Activated T-helper 9 cell treated with anti-CD3 and anti-CD28 coated beads, Interleukin-2, amount 50 U/mL, for 16 hours (primary cell): ENCODE measurements around the gene LHX5.
"Not testable (repeated sequence)": the region's sequence is repeated elsewhere in the genome, so short reads cannot be mapped to it uniquely, and the experiment has no call there.

Experiments used
- DNase-seq: peaks from one replicate; pipeline ENCODE4 v3.0.0-alpha.2; 2020; ENCODE audit warnings: low read depth

Gene LHX5

DNA sequence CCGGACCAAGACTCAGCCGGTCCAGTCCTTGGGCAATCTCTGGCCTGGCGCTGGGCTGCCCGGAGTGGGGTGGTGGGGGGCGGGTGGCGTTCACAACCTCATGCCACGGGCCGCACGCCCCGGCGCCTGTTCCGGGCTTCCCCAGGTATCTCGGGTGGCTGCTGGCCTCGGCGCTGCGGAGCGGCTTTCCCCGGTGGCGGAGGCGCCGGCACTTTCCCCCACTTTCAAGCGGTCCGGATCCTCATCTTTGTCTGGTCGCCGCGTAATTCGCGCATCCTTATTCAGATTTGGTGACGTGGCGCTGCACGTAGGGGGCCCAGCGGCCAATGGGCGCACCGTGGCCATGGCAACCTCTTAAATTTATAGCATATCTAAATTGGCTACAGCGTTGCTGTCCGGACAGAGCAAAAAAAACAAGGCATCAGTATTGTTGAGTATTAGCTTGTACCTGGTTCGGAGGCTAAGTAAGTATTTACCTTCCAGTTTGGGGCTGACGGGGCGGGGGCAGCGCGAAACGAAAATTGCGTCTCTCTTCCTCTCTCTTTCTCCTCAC, at the start of gene LHX5:
Gene LHX5, minus strand, starts transcription at position 253 of the 553 bp plus-strand sequence. CDS start 373 bp downstream, outside the sequence.
- no peak for DNase-seq

DNA sequence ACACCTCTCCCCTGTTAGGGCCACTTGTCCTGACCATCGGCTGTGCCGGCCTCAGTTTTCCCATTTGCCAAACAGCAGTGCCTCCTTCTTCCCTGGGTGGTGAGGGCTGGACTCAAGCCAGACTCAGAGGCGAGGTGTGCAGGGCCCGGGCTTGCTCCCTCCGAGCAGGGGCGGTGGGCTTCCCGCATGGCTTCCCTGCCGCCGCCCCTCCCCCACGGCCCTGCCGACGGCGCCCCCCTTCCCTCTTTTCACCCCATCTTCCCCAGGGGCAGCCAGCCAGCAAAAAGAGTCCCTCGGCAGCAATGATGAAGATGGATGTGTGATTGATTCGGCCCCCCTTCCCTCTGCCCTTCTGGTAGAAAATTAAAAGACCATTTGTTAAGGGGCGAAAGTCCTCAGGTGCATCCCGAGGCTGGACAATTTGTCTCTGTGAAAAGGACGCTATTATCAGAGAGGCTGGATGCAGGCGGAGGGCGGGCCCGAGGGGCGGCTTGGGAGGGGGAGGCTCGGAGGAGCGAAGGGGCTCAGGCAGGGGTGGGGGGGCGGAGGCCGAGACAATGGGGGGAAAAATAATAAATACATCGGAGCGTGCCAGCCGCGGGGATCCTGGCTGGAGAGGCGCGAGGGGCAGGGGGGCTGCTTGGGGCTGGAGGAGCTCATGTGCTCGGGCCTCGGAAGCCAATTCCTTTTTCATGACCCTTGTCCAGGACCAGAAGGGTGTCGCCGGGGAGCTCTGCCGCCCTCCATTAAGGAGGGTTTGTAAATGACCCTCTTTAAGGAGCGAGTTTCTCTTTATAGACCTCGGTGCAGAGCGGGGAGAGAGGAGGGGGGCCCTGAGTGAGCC, 48.0 kb upstream of the LHX5 start:
- DNase-seq: no peak

DNA sequence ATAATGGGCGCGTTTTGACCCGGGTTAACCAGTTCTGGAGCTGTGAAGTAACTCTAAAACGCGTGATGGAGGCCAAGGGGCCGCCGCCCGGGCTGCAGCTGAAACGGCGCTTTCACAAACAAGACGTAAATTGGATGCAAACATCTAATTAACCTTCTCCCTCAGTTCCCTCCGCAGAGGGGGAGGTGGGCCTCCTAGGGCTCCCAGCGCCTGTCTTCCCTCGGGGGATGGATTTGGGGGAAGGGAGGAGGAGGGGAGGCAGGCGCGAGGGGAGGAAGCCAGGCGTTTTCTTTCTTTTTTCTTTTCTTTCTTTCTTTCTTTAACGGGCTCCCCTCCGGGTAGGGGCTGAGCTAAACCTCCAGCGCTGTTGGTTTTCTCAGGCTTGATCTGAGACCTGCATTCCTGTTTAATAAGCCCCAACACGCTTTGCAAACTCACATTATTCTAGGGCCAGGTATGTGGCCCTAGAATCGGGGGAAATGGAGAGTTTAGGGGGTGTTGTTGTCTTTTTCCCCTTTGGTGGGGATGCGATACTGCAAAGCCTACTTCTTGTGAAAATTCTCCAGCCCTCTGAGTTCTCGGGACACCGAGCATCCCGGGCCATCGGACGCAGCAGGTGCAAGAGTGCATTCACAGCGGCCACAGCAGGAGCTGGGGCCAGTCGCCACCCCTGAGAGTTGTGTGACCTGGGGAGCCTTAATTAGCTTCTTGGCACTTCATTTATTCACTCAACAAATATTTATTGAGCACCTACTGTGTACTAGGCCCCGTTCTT, 43.6 kb upstream of the LHX5 start:
- no peak for DNase-seq

DNA sequence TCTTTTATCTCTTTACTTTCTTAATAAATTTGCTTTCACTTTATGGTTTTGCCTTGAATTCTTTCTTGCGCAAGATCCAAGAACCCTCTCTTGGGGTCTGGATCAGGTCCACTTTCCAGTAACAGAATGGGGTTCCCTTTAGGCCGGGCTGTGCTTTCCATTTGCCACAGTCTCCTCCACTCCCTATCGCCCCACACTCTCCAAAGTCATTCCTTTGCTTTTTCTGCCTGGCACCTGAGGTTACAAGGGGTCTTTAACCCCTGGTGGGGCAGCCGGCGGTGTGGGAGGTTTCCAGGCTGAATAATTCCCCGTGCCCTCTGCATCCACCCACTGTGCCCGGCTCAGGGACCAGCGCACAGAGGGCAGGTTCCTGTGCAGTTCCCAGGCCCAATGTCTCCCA, 42.9 kb upstream of the LHX5 start:
- no peak for DNase-seq

DNA sequence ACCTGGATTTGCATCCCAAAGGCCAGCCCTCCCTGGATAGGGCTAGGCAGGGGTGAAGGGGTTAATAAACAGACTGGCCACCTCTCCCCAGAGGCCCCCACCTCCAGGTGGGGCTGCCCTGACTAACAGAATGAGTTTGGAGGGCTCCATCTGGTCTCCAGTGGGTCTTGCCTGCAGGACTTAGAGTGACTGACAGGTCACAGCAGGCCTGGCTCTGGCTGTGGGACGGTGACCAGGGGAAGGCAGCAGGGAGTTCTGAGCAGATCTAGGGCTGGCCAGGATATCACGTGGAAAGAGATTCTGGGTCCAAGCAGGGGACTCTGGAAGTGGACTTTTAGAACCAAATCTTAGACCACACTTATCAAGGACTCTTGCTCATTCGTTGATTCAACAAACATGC, 40.9 kb upstream of the LHX5 start:
- DNase-seq: no peak

DNA sequence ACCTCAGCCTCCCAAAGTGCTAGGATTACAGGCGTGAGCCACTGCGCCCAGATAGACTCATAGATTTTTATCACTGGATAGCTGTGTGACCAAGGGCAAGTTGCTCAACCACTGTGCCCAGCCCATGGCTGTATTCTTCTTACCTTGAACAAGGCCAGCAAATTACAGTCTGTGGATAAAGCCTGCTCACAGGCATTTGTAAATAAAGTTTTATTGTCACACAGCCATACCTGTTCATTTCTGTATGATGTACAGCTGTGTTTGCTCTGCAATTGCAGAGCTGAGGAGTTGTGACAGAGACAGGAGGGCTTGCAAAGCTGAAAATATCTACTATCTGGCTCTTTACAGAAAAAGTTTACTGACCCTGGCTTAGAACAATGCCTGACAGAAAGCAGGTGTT, 35.2 kb upstream of the LHX5 start:
- no peak for DNase-seq

DNA sequence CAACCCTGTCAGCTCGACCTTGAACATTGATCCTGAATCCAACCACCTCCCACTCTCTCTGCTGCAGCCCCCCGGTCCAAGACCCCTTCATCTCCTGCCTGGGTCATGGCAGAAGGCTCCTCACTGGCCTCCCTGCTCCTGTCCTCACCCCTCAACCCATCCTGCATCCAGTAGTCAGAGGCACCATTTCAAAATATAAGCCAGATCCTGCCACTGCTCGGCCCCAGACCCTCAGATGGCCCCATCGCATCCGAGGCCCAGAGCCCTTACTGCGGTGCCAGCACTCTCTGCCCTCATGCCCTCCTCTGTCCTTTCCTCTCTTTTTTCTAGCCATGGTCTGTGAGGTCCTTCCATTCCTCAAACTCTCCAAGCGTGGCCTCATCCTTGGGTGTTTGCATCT, 34.3 kb upstream of the LHX5 start:
- no peak for DNase-seq

DNA sequence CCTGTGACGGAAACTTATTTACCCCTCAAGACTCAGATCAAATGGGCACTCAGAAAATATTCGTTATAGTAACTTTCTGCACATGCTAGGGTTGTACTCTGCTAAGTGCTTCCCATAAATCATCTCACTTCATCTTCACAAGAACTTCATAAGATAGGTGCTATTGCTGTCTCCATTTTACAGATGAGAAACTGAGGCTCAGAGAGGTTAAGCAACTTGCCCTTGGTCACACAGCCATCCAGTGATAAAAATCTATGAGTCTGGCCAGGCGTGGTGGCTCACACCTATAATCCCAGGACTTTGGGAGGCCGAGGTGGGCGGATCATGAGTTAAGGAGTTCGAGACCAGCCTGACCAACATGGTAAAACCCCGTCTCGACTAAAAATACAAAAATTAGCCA, 33.2 kb upstream of the LHX5 start:
- DNase-seq: no peak

DNA sequence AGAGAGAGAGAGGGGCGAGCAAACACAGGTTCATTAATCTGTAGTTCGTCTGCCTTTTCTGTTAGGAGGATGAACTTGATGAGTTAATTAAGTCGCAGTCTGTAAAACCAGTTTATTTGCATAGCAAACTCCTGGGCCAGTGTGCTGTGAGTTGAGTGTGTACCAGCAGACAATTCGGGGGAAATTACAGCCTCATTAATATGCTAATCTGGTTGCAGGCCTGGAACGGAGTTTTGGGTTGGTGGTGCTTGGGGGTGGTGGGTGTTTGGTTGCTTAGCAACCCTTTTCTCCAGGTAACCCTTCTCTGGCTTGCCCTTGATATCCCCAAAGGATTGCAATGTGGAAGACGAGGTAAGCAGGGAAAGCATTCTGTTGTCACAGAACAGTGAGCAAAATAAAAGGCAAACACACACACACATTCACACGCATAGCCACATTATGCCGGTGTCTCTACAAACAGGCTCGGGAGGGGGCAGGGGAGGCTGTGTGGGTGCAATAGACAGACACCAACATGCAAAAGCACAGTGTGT, 29.2 kb upstream of the LHX5 start:
- no peak for DNase-seq

DNA sequence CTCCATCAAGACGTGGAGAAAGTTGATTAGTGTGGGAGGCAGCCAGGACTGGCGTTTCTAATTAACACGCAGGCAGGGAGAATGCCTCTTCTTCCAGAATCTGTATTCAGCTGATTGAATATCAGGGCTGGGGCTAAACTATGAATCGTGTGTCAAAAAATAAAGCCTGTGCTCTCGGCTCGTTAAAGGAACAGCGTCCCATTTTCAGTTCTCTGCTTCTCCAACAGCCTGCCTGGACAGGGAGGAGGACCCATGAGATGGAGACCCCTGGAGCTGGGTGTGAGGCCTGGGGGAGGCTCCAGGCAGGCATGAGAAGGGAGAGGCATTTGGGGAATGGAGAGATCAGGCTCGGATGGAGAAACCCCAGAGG, 28.6 kb upstream of the LHX5 start:
- no peak for DNase-seq

DNA sequence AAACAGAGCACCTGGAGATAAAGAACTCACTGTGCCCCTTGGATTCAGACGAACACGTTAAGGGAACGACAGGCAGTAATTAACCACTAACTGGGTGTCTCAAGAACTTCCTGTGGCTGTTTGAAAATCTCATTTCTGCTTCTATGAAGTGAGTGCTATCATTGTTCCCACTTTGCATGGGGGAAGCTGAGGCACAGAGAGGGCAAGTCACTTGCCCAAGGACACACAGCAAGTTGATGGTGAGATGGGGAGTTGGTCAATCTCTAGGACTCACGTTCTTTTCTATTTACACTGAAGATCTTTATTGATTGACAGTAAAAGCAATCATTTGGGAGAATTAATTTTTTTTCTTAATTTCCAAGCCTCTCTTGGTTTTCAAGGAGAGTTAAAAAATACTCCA, 26.8 kb upstream of the LHX5 start:
- DNase-seq: no peak

DNA sequence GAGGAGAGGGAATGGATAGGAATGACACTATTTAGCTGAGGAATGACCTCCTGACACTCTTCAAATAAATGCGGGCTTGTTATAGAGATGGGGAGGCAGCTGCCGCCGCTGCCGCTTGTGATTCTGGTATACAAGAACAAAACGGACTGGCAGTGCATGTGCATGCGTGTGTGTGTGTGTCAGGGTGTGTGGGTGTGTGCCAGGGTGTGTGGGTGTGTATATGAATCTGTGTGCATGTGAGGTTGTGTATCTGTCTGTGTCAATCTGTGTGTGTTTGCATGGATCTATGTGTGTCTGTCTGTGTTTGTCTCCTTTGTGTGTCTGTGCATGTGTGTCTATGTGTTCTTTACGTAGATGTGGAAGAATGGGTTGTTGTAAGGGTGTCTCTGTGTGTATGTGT, 26.0 kb upstream of the LHX5 start:
- DNase-seq: no peak

DNA sequence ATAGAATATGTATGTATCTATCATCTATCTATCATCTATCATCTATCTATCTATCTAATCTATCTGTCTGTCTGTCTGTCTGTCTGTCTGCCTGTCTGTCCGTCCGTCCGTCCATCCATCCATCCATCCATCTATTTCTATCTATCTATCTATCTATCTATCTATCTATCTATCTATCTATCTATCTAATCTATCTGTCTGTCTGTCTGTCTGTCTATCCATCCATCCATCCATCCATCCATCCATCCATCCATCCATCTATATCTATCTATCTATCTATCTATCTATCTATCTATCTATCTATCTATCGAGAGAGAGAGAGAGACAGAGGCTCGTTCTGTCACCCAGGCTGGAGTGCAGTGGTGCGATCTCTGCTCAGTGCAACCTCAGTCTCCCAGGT, 24.3 kb upstream of the LHX5 start:
- DNase-seq: not testable (repeated sequence)

DNA sequence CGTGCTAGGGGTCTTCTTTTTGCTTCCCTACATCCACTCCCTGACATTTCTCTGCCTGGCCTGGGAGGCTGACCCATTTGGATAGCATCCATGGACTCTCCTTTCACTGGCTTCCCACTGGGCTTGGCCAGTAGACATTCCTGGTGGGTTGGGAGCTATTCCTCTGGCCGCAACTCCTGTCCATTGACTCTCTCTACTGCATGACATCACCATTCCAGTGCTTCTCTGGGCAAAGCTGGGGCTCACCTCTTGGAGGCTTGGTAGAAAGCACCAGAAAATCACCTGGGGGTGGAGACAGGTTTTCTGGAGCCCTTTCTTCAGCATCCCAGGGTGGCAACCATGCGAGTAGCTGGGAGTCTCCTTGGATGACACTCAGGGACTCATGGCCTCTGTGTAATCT, 16.7 kb upstream of the LHX5 start:
- no peak for DNase-seq

DNA sequence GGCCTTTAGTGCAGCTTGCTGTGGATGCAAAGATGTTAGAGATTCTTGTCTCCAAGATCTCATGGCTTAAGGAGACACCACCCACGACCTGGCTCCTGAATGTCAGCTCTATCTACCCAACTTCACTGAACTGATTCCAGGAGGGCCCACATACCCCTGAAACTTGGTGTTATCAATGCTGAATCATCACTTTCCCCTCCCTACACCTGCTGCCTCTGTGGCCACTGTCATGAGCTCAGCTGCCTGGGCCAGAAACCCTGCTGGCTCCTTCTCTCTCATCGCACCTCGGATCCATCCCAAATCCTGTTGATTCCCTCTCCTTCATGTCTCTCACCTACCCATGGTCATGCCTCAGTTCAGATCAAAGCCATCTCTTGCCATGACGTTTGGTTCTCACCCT, 15.1 kb upstream of the LHX5 start:
- no peak for DNase-seq

DNA sequence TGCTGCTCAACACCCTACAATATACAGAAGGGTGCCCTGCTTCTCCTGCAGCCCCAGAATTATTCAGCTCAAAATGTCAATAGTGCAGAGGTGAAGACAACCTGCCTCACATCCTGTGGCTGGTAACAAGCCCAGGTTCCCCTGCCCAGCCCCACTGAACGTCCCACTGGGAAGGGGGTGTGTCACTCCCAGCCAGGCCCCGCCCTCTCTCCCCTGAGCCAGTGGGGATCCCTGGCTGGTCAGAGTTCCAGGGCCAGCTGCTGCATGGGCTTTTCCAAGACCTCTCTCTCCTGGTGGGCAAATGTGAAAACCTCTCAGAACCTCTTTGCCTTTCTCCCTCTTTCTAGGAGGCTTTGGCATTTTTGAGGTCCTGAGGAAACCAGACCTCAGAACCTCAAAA, 13.7 kb upstream of the LHX5 start:
- DNase-seq: no peak

DNA sequence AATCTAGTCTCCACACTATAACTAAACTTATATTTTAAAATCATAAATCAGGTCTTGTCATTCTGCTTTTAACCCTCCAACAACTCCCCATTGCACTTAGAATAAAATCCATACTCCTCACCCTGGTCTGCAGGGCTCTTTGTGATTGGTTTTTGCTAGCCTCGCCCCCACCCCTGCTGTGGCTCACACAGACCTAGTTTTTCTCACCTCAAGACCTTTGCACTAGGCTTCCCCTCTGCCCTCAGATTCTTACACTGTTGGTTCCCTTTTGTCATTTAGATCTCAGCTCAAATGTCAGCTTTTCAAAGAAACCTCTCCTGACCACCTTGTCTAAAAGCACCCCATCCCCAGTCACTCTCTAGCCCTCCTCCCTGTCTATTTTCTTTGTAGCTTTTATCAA, 10.7 kb upstream of the LHX5 start:
- no peak for DNase-seq

DNA sequence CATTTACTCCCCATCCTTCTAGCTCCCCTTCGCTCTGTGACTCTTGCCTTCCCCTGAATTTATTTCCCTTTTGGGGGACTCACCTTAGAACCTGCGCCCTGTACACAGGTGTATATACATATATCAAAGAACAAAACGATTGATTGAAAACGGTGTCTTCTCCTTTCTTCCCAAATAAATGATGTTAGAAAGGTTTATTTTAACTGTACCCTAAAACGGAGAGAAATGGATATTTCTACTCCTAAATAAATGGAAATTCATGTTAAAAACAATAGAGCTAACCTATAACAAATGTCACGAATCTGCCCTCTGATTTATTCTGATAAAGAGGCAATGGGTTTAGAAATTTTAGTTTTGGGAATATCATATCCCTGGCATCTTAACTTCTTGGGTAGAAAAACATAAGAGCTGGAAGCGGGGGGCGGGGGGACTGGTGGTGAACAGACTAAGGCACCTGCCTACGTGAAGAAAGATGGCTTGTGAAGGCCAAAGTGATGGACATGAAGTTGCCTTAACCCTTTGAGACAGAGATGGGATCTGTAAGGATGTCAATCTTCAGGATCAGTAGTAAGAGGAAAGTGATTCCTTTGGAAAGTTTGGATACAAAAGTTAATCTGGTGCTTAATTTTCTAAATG, 8.8 kb upstream of the LHX5 start:
- DNase-seq: no peak

DNA sequence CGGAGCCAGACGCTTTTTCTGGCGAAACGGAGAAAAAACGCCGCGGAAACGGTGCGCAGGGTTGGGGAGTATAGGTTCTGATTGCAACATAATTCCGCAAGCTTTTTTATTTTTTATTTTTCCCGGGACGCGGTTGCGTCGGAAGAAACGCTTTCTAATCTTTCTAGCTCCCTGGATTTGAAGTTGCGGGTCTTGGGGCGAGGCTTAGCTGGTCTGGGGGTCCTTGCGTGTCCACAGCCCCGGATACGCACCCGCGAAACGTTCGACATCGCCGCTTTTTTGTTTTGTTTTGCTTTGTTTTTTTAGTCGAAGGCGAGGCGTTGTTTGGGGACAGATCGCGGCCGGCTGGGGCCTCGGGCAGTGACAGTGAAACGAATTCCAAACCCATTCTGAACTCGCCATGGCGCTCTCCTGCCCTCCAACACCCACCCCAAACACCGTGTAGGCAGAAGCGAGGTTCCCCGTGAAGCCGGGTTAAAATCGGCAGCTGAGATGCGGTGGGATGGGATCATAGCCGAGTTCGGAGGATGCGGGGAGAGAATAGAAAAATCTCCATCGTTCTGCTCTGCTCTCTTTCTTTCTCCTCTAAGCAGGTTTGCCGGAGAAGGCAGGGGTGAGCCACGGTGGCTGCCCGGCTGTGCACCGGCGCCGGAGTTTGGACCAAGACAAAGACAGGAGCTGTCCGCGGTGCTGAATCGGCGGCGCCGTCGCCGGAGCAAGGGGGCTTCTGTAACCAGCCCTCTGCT, 8.1 kb upstream of the LHX5 start:
- no peak for DNase-seq

DNA sequence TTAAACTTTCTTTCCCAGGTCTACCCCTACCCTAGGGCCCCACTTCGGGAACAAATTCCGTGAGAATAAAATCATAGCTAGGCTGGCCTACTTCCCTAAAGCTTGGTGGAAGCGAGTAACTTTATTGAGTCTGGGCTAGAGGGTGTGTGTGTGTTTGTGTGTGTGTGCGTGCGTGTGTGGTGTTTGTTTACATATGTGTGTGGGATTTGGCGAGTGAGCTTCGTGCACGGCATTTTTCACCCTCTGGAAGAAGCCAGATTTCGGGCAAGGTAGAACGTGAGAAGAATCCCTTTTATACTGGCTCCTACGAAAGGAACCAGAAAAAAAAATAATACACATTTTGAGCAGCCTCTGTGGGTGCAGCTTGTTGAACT, 7.5 kb upstream of the LHX5 start:
- no peak for DNase-seq

DNA sequence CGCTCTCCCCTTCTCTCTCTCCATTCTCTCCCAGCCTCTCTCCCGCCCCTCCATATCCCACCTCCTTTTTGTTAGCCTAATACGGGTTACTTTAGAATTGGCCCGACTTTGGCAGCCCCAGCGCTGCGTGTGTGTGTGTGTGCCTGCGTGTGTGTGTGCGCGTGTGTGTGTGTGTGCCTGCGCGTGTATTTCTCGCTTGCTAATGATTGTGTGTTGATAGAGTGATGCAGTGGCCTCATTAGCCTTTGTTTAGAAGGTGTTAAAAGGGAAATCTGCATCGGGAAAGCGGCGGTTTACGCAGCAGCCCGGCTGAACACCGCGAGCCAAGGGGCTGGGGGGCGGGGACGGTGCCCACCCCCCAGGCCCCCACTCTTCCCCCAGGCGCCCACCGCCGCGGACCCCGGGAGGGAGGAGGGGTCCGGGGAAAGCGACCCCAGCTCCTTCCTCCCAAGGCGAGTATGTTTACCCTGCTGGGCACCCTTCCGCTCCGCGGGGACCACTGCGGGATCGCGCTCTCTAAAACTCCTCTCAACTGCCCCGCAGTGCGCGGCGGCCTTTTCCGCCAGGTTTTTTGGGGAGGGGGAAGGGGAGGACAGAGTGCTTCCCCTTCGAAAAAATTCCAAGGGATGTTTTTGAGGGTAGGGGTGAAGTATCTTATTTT, 6.8 kb upstream of the LHX5 start:
- no peak for DNase-seq
